ENCODE measurements around the gene DEPDC7.

DNA sequence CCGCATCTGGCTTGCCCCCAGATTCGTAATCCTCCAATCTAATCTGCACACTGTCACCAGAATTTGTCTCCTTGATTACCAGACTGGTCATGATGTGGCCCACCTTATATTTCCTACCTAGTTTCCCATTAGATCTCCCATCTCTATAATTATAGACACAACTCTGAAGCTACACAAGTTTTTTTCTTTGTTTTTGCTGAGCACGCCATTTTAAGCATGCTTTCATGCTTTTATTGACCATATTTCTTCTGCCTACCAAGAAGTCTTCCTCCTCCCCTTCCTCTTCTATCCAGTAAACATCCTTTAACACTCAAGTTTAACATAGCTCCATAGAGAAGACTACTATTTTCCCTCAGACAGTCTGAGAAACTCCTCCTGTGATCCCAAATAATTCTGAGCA lies 24.3 kb upstream of the DEPDC7 start:
- TF ChIP-seq, protein P1, sequence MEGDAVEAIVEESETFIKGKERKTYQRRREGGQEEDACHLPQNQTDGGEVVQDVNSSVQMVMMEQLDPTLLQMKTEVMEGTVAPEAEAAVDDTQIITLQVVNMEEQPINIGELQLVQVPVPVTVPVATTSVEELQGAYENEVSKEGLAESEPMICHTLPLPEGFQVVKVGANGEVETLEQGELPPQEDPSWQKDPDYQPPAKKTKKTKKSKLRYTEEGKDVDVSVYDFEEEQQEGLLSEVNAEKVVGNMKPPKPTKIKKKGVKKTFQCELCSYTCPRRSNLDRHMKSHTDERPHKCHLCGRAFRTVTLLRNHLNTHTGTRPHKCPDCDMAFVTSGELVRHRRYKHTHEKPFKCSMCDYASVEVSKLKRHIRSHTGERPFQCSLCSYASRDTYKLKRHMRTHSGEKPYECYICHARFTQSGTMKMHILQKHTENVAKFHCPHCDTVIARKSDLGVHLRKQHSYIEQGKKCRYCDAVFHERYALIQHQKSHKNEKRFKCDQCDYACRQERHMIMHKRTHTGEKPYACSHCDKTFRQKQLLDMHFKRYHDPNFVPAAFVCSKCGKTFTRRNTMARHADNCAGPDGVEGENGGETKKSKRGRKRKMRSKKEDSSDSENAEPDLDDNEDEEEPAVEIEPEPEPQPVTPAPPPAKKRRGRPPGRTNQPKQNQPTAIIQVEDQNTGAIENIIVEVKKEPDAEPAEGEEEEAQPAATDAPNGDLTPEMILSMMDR (IDR thresholded peaks at IDR 0.05; ENCODE audit: low read depth, low read length, missing input control) = no peak
- TF ChIP-seq RAD21 (IDR thresholded peaks at IDR 0.05) (no peak), YY1 (IDR thresholded peaks at IDR 0.05) (no peak), GABPA (IDR thresholded peaks at IDR 0.05 in 1 of 2, conservative IDR thresholded peaks at IDR 0.05 in 1 of 2) (no peak), NR2F2 (IDR thresholded peaks at IDR 0.05) (no peak), EGR1 (IDR thresholded peaks at IDR 0.05; ENCODE audit: low read depth in 2 of 2) (no peak), RXRA (IDR thresholded peaks at IDR 0.05) (no peak), SP1 (IDR thresholded peaks at IDR 0.05) (no peak), TAF1 (conservative IDR thresholded peaks at IDR 0.05) (no peak), HNF4G (IDR thresholded peaks at IDR 0.05) (no peak), JUND (IDR thresholded peaks at IDR 0.05) (no peak)
- TF ChIP-seq, protein P2, sequence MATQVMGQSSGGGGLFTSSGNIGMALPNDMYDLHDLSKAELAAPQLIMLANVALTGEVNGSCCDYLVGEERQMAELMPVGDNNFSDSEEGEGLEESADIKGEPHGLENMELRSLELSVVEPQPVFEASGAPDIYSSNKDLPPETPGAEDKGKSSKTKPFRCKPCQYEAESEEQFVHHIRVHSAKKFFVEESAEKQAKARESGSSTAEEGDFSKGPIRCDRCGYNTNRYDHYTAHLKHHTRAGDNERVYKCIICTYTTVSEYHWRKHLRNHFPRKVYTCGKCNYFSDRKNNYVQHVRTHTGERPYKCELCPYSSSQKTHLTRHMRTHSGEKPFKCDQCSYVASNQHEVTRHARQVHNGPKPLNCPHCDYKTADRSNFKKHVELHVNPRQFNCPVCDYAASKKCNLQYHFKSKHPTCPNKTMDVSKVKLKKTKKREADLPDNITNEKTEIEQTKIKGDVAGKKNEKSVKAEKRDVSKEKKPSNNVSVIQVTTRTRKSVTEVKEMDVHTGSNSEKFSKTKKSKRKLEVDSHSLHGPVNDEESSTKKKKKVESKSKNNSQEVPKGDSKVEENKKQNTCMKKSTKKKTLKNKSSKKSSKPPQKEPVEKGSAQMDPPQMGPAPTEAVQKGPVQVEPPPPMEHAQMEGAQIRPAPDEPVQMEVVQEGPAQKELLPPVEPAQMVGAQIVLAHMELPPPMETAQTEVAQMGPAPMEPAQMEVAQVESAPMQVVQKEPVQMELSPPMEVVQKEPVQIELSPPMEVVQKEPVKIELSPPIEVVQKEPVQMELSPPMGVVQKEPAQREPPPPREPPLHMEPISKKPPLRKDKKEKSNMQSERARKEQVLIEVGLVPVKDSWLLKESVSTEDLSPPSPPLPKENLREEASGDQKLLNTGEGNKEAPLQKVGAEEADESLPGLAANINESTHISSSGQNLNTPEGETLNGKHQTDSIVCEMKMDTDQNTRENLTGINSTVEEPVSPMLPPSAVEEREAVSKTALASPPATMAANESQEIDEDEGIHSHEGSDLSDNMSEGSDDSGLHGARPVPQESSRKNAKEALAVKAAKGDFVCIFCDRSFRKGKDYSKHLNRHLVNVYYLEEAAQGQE (IDR thresholded peaks at IDR 0.05) = no peak
- TF ChIP-seq, protein P3, sequence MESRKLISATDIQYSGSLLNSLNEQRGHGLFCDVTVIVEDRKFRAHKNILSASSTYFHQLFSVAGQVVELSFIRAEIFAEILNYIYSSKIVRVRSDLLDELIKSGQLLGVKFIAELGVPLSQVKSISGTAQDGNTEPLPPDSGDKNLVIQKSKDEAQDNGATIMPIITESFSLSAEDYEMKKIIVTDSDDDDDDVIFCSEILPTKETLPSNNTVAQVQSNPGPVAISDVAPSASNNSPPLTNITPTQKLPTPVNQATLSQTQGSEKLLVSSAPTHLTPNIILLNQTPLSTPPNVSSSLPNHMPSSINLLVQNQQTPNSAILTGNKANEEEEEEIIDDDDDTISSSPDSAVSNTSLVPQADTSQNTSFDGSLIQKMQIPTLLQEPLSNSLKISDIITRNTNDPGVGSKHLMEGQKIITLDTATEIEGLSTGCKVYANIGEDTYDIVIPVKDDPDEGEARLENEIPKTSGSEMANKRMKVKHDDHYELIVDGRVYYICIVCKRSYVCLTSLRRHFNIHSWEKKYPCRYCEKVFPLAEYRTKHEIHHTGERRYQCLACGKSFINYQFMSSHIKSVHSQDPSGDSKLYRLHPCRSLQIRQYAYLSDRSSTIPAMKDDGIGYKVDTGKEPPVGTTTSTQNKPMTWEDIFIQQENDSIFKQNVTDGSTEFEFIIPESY (IDR thresholded peaks at IDR 0.05) = no peak

Measured in liver (tissue), 3 donors.